GF-D8 (cell line): ENCODE measurements around the gene STING1.

Experiments
- DNase-seq: peaks from one replicate; lab custom pipeline; 2025; lab: John Stamatoyannopoulos, UW

Gene STING1

GRCh38 chr5:139468421-139468931 is 14.1 kb downstream of the STING1 start:
- peak; percentile 87 for DNase-seq

GRCh38 chr5:139462586-139463276 is 19.8 kb downstream of the STING1 start, which contains the start of gene ECSCR:
TSS of gene ECSCR (minus strand) at chr5:139462743. CDS start at chr5:139462670, 73 bp downstream.
- no peak for DNase-seq

GRCh38 chr5:139461698-139462097 is 20.9 kb downstream of the STING1 start:
- no peak for DNase-seq

- DNase-seq = no peak
Measured at GRCh38 chr5:139461176-139461575, 21.4 kb downstream of the STING1 start.

- no peak for DNase-seq
Measured at GRCh38 chr5:139460455-139460854, 22.1 kb downstream of the STING1 start.

- no peak for DNase-seq
Measured at GRCh38 chr5:139459451-139459934, 23.1 kb downstream of the STING1 start.

GRCh38 chr5:139458580-139459407 is 23.8 kb downstream of the STING1 start:
- DNase-seq = peak; percentile 48

- DNase-seq = no peak
Measured at GRCh38 chr5:139457653-139458306, 24.8 kb downstream of the STING1 start.

GRCh38 chr5:139457241-139457640 is 25.3 kb downstream of the STING1 start:
- no peak for DNase-seq

GRCh38 chr5:139456776-139457175 is 25.8 kb downstream of the STING1 start:
- no peak for DNase-seq

- DNase-seq = no peak
Measured at GRCh38 chr5:139454568-139455290, 27.8 kb downstream of the STING1 start.

GRCh38 chr5:139453683-139454567 is 28.6 kb downstream of the STING1 start:
- DNase-seq = no peak

- no peak for DNase-seq
Measured at GRCh38 chr5:139451878-139452660, 30.5 kb downstream of the STING1 start.

- DNase-seq = no peak
Measured at GRCh38 chr5:139451176-139451575, 31.4 kb downstream of the STING1 start.

GRCh38 chr5:139446956-139447779 is 35.4 kb downstream of the STING1 start:
- no peak for DNase-seq

GRCh38 chr5:139445325-139446170 is 37.0 kb downstream of the STING1 start:
- no peak for DNase-seq

GRCh38 chr5:139443831-139444453 is 38.6 kb downstream of the STING1 start:
- no peak for DNase-seq
